Fibroblast of lung (primary cell): ENCODE measurements around the gene FRA10AC1. TPM values are rescaled to one million over a fixed set of nuclear protein-coding genes. Genes with fewer than 3 reads are reported as not detected.

Experiments used
- DNase-seq, 2 donors: peaks; one replicate each; pipeline versions ENCODE4 v3.0.0 to v3.0.0-alpha.2; 2010; ENCODE audit warnings: low read depth in 2 of 2
- H2AFZ ChIP-seq: 2 replicates; pipeline ENCODE4 v1.5.1; 2012; ENCODE audit warnings: low read length, control low read depth, inconsistent platforms
- H3K27ac ChIP-seq: 2 replicates; pipeline ENCODE4 v1.5.1; 2011; ENCODE audit warnings: low read length, control low read depth; ENCODE audit not compliant: insufficient read depth
- H3K27me3 ChIP-seq: 2 replicates; pipeline ENCODE4 v1.5.1; 2011; ENCODE audit warnings: mild to moderate bottlenecking, low read length; ENCODE audit not compliant: control insufficient read depth, insufficient read depth
- H3K36me3 ChIP-seq: 2 replicates; pipeline ENCODE4 v1.5.1; 2011; ENCODE audit warnings: low read length; ENCODE audit not compliant: control insufficient read depth, insufficient read depth
- H3K4me1 ChIP-seq: 2 replicates; pipeline ENCODE4 v1.5.1; 2011; ENCODE audit warnings: low read length; ENCODE audit not compliant: control insufficient read depth, insufficient read depth; ENCODE audit errors: extremely low read depth
- H3K4me2 ChIP-seq: 2 replicates; pipeline ENCODE4 v1.5.1; 2011; ENCODE audit warnings: low read length, control low read depth; ENCODE audit not compliant: insufficient read depth; ENCODE audit errors: extremely low read depth
- H3K4me3 ChIP-seq, 4 experiments: fragments of 200-600 bp in 1 of 4; sonication (generic) in 1 of 4; replicated peaks in 1 of 4; 2 replicates each; pipeline ENCODE4 v1.5.1; 2011 to 2016; ENCODE audit warnings: low read length in 4 of 4, low read depth in 3 of 4, mild to moderate bottlenecking in 3 of 4, control low read depth in 2 of 4, inconsistent platforms in 1 of 4, mixed read lengths in 1 of 4; ENCODE audit not compliant: insufficient read depth in 1 of 4; ENCODE audit errors: control extremely low read depth in 1 of 4
- H3K79me2 ChIP-seq: 2 replicates; pipeline ENCODE4 v1.5.1; 2012; ENCODE audit warnings: mild to moderate bottlenecking, low read length, inconsistent platforms; ENCODE audit not compliant: control insufficient read depth, insufficient read depth
- H3K9ac ChIP-seq: 2 replicates; pipeline ENCODE4 v1.5.1; 2011; ENCODE audit warnings: mild to moderate bottlenecking, low read length, control low read depth; ENCODE audit not compliant: insufficient read depth
- H3K9me3 ChIP-seq: 2 replicates; pipeline ENCODE4 v1.5.1; 2012; ENCODE audit warnings: low read depth, low read length; ENCODE audit not compliant: control insufficient read depth, insufficient read depth
- H4K20me1 ChIP-seq: 2 replicates; pipeline ENCODE4 v1.5.1; 2011; ENCODE audit warnings: low read length; ENCODE audit not compliant: control insufficient read depth, insufficient read depth; ENCODE audit errors: extremely low read depth
- EZH2 ChIP-seq: IDR thresholded peaks from 2 replicates; pipeline ENCODE4 v1.5.1; 2012; ENCODE audit warnings: low read length, control low read depth, mild to moderate bottlenecking; ENCODE audit errors: missing control alignments
- polyA plus RNA-seq, 2 donors: library from polyadenylated mRNA; depleted of rRNA in 1 of 2; stranded (reverse) in 1 of 2; unstranded in 1 of 2; fragments of >200 nt; gene quantifications; 2 replicates each; pipeline ENCODE4 v1.2.1, GENCODE V29; 2011 to 2012; ENCODE audit warnings: missing spikeins in 1 of 2
- total RNA-seq: library from RNA; depleted of rRNA; stranded (reverse); fragments of >200 nt; gene quantifications from 2 replicates; pipeline ENCODE4 v1.2.1, GENCODE V29; 2014
- TF ChIP-seq, protein P1 (sequence below), 2 donors: IDR thresholded peaks in 1 of 2; conservative IDR thresholded peaks in 1 of 2; 1 replicate in 1 of 2; 2 replicates in 1 of 2; pipeline ENCODE4 v1.5.1; 2011 to 2012; ENCODE audit warnings: low read length in 2 of 2, control low read depth in 1 of 2, inconsistent platforms in 1 of 2, low read depth in 1 of 2, mild to moderate bottlenecking in 1 of 2

Gene FRA10AC1
- total and polyA plus RNA-seq, 2 donors (not counting 1 experiment from before 2014, with no cell fraction given), result 7.1 to 9.4 TPM

GRCh38 chr10:93672890-93673289, 29.5 kb downstream of the FRA10AC1 start:
- Histone ChIP-seq H4K20me1 (no peaks in the 10 kb centered on the region), H3K27me3 (no peaks in the 10 kb centered on the region), H3K36me3 (peaks cover 3% of the 10 kb centered on the region), H3K4me2 (no peak overlapping the region), H3K9ac (no peak overlapping the region), H2AFZ (no peak overlapping the region), H3K79me2 (no peaks in the 10 kb centered on the region), H3K27ac (no peak overlapping the region), H3K9me3 (no peaks in the 10 kb centered on the region), H3K4me1 (no peaks in the 10 kb centered on the region), H3K4me3 (no peak overlapping the region)
- no peak for TF ChIP-seq EZH2
- TF ChIP-seq, protein P1, sequence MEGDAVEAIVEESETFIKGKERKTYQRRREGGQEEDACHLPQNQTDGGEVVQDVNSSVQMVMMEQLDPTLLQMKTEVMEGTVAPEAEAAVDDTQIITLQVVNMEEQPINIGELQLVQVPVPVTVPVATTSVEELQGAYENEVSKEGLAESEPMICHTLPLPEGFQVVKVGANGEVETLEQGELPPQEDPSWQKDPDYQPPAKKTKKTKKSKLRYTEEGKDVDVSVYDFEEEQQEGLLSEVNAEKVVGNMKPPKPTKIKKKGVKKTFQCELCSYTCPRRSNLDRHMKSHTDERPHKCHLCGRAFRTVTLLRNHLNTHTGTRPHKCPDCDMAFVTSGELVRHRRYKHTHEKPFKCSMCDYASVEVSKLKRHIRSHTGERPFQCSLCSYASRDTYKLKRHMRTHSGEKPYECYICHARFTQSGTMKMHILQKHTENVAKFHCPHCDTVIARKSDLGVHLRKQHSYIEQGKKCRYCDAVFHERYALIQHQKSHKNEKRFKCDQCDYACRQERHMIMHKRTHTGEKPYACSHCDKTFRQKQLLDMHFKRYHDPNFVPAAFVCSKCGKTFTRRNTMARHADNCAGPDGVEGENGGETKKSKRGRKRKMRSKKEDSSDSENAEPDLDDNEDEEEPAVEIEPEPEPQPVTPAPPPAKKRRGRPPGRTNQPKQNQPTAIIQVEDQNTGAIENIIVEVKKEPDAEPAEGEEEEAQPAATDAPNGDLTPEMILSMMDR (conservative IDR thresholded peaks at IDR 0.05 in 1 of 2, IDR thresholded peaks at IDR 0.05 in 1 of 2; ENCODE audit: low read depth in 1 of 2, low read length in 2 of 2), result no peak
- DNase-seq, result no peak

DNA sequence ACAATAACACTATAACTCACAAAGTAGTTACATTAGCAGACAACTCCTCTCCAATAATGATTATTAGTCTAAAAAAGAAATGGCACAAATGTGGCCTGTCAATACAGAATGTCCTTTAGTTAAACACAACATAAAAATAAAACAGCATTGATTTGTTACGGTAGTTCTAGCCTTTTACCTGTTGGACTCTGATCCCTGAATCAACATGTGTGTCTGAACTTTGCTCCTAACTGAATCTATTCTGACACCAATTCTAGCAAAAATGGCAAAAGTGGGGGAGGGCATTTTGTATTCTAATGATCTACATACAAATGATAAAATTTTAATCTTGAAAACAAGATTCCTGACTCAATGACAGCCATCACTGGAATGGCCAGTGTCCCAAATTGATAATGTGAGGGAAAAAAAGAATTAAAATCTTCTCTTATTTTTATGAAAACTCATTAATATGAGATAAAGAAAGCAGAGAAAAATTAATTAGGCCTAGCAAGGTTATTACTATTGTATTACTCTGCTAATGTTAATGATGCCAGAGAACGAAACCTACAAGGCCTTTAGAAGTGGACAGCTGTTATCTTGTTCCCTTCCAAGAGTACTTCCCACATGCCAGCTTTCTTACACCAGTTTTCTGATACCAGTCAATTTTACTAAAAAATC, 30.2 kb downstream of the FRA10AC1 start:
- no peaks in the 10 kb centered on the region for H3K4me1 ChIP-seq
- H3K4me2 ChIP-seq, result no peak overlapping the region
- no peak overlapping the region for H2AFZ ChIP-seq
- no peak overlapping the region for H3K4me3 ChIP-seq
- no peak overlapping the region for H3K27ac ChIP-seq
- no peak overlapping the region for H3K9ac ChIP-seq
- DNase-seq, result no peak
- no peaks in the 10 kb centered on the region for H3K9me3 ChIP-seq
- no peak for TF ChIP-seq EZH2
- TF ChIP-seq, protein P1 (conservative IDR thresholded peaks at IDR 0.05 in 1 of 2, IDR thresholded peaks at IDR 0.05 in 1 of 2; ENCODE audit: low read depth in 1 of 2, low read length in 2 of 2), result no peak
- H4K20me1 ChIP-seq, result no peaks in the 10 kb centered on the region
- peaks cover 3% of the 10 kb centered on the region for H3K36me3 ChIP-seq
- no peaks in the 10 kb centered on the region for H3K79me2 ChIP-seq
- H3K27me3 ChIP-seq, result no peaks in the 10 kb centered on the region

DNA sequence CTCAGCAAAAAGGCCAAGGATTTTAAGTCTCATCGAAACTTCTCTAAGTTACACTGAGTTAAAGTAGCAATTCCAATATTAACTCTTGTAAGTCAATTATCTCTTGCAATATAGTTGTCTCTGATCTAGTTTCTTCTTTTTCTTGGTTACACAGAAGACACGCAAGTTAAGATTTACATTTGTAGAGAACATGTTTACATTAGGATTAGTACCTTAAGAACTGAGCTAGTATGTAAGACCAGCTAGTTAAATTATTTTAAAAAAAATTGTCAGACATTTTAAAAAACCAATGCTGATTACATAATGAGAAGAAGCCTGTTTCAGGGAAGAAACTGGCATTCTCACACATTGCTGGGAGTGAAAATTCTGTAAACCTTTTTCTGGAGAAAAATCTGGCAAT, 31.4 kb downstream of the FRA10AC1 start:
- Histone ChIP-seq H4K20me1 (no peaks in the 10 kb centered on the region), H3K27ac (no peak overlapping the region), H3K9ac (no peak overlapping the region), H3K36me3 (peaks cover 3% of the 10 kb centered on the region), H3K4me3 (no peak overlapping the region), H3K27me3 (no peaks in the 10 kb centered on the region), H2AFZ (no peak overlapping the region), H3K9me3 (no peaks in the 10 kb centered on the region), H3K79me2 (no peaks in the 10 kb centered on the region), H3K4me1 (no peaks in the 10 kb centered on the region), H3K4me2 (no peak overlapping the region)
- TF ChIP-seq EZH2, result no peak
- TF ChIP-seq, protein P1 (conservative IDR thresholded peaks at IDR 0.05 in 1 of 2, IDR thresholded peaks at IDR 0.05 in 1 of 2; ENCODE audit: low read depth in 1 of 2, low read length in 2 of 2), result no peak
- DNase-seq, result no peak
